Glomerular endothelial cell (primary cell): ENCODE data around the gene PIK3AP1. TPM values are rescaled to one million over a fixed set of nuclear protein-coding genes. Genes with fewer than 3 reads are reported as not detected.

Source experiments
- total RNA-seq: library from RNA; depleted of rRNA; stranded (reverse); fragments of >200 nt; gene quantifications from 2 replicates; pipeline ENCODE4 v1.2.3, GENCODE V29; 2015

PIK3AP1 gene
- total RNA-seq, 1 donor from 2014 or later, result 0.06 TPM

Other genes with a start within 250 kb of the PIK3AP1 start
- gene TLL2, start 206.6 kb downstream of the PIK3AP1 start, total RNA-seq, result 2.5 and 4.0 TPM in 2 replicates
- gene TM9SF3, start 133.5 kb downstream of the PIK3AP1 start, total RNA-seq, result 62.2 and 70.7 TPM in 2 replicates
- 15.0 and 30.5 TPM in 2 replicates for gene LCOR, start 111.8 kb upstream of the PIK3AP1 start, total RNA-seq